HG03108 (cell line): Measurements from ENCODE around the gene HPS3.
"Not testable (repeated sequence)": the region's sequence is repeated elsewhere in the genome, so short reads cannot be mapped to it uniquely, and the experiment has no call there.

Experiments used
- ATAC-seq: cut with Tn5 transposase; IDR thresholded peaks from one replicate; pipeline ENCODE4 v1.9.1; 2021; ENCODE audit warnings: moderate library complexity; ENCODE audit not compliant: unreplicated experiment

Gene HPS3

DNA sequence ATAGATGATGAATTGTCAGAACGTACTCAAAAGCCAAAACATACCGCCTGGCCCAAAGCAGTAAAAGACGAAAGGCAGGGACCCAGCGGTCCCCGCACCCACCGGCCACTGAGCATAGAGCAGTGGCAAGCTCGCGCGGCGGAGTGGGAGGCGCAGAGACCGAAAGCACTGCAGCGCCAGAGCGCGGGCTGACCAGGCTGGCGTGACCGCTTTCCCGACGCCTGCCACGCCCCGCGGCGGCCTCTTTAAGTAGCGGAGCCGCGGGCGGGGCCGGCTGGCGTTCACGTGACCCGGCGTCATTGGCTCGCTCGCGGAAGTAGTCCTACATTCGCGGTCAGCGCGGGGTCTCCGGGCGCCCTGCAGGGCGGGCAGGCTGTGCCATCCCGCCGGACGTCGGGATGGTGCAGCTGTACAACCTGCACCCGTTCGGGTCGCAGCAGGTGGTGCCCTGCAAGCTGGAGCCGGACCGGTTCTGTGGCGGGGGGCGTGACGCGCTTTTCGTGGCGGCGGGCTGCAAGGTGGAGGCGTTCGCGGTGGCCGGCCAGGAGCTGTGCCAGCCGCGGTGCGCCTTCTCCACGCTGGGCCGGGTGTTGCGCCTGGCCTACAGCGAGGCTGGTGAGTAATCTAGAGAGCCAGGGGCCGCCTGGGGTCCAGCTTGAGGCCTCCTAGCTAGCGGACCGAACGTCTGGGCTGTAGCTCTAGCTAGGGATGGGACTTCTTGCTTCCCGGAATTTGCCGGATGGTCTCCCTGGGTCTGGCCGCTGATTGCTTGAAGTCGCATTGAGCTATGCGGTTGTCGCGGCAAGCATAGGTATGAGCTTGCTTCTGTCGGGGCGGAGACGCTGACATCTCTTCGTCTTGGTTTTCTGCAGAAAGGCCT lies at the start of gene HPS3:
HPS3 (plus strand) TSS at position 313 of the 880 bp plus-strand sequence; CDS start at position 399, 86 bp downstream.
- ATAC-seq: peak; percentile 94

GRCh38 chr3:149080011-149080698 lies 49.3 kb upstream of the HPS3 start:
- ATAC-seq: no peak

DNA sequence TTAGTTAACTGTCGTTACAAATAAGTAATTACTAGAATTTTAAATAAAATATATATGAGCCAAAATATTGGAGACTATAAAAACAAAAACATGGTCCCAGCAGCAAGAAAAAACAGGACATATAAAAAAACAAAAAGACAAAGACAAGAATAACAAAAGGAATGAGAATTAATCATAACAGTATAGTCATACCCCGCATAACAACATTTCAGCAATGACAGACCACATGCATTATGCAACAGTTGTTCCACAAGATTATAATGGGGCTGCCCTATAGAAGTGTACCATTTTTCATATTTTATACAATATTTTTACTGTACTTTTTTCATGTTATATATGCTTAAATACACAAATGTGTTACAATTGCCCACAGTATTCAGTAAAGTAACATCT lies 48.7 kb upstream of the HPS3 start:
- ATAC-seq: no peak

- no peak for ATAC-seq
Measured at GRCh38 chr3:149081772-149082171, 47.7 kb upstream of the HPS3 start.

- ATAC-seq: peak; percentile 23
Measured at GRCh38 chr3:149085828-149086231, 43.6 kb upstream of the HPS3 start.

- peak; percentile 99 for ATAC-seq
Measured at GRCh38 chr3:149086232-149086988, 43.0 kb upstream of the HPS3 start, which contains the start of gene HLTF. HLTF (minus strand) TSS chr3:149086533; CDS start chr3:149086336, 197 bp downstream.

- ATAC-seq: no peak
Measured at GRCh38 chr3:149087208-149087607, 42.2 kb upstream of the HPS3 start.

GRCh38 chr3:149089395-149089794 lies 40.0 kb upstream of the HPS3 start:
- ATAC-seq: no peak

- no peak for ATAC-seq
Measured at GRCh38 chr3:149090461-149090860, 39.0 kb upstream of the HPS3 start.

- ATAC-seq: no peak
Measured at GRCh38 chr3:149090907-149091306, 38.5 kb upstream of the HPS3 start.

- no peak for ATAC-seq
Measured at GRCh38 chr3:149091983-149092382, 37.5 kb upstream of the HPS3 start.

- ATAC-seq: peak; percentile 85
Measured at GRCh38 chr3:149095487-149095886, 34.0 kb upstream of the HPS3 start.

- not testable (repeated sequence) for ATAC-seq
Measured at GRCh38 chr3:149097987-149098386, 31.5 kb upstream of the HPS3 start.

DNA sequence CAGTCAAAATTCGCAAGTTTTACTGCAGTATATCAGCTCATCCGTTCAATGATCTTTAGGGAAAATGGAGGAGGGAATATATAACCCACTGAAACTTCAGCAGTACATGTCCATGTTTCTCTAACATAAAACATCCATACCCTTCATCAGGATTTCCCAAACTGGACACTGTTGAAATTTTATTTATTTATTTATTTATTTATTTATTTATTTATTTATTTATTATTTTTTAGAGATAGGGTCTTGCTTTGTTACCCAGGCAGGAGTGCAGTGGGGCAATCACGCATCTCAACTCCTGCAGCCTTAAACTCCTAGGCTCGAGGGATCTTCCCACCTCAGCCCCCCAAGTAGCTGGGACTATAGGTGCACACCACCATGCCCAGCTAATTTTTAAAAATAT lies 28.3 kb upstream of the HPS3 start:
- ATAC-seq: no peak

GRCh38 chr3:149101641-149102040 lies 27.8 kb upstream of the HPS3 start:
- ATAC-seq: no peak

DNA sequence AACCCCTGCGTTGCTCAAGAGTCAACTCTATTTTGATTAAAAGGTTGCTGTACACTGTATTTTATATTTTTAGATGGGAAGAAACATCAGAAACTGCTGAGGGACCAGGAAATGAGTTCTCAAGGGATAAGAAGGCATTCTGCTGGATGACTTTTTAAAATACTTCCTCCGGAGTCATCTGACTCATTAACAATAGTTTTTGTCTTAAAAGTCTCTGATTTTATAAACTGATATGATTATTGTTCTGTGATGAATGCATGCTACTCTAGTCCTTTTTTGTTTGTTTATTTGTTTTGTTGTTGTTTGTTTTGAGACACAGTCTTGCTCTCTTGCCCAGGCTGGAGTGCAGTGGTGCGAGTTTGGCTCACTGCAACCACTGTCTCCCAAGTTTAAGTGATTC lies 25.0 kb upstream of the HPS3 start:
- no peak for ATAC-seq

DNA sequence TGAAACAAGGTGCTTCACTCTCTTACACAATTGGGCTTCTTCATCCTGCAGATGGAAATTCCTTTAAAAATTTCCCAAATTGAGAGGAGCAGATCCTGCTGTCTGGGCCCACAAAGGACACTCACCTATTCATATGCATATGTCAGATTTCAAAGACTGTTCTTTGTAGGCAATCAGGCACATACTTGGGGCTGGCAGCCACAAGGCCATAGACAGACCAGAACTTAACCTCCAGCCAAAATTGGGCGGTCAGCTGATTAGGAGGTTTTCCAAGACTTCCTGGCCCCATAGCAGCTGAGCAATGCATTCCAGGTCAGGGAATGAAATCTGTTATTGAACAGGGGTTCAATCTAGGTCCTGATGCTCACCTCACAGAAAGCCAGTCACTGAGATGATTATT lies 15.0 kb upstream of the HPS3 start:
- ATAC-seq: no peak

DNA sequence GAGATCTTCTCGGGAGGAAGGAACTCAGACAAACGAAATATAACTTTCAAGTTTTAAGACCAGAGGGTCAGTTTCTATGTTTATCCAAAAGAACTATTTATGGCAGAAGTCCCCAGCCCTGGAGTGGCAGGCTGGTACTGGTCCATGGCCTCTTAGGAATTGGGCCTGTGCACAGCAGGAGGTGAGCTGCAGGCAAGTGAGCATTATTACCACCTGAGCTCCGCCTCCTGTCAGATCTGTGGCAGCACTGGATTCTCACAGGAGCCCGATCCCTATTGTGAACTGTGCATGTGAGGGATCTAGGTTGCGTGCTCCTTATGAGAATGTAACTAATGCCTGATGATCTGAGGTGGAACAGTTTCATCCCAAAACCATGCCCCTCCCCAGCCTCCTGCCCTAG lies 14.3 kb upstream of the HPS3 start:
- no peak for ATAC-seq

GRCh38 chr3:149118724-149119123 lies 10.7 kb upstream of the HPS3 start:
- ATAC-seq: no peak

DNA sequence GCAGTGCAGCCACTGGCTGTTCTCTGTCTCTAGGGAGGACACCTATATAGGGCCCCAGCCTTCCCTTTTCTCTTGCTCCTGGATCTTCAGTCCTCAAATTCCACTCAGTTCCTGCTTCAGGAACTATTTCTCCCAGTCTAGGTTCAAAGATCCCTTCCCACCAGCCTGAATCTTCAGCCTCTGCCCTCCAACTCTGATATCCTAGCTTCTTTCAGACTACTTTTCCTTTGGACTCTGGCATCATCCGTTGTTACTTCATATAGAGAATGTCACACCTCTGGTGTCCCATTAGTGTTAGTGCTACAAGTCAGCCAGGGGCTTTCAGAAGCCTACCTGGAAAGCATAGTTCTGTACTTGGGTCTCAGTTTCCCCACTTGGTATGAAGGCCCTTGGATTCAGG lies 10.0 kb upstream of the HPS3 start:
- no peak for ATAC-seq
